ENCODE data around the gene CES3. TPM values are rescaled to one million over a fixed set of nuclear protein-coding genes. Genes with fewer than 3 reads are reported as not detected.

CES3 gene
- polyA plus RNA-seq, 1 donor from 2014 or later, result 1.8 TPM

GRCh38 chr16:66923247-66923731, 37.8 kb upstream of the CES3 start:
- Histone ChIP-seq H3F3A (ENCODE audit: insufficient read depth, low read length, poor library complexity, severe bottlenecking) (no peaks in the 10 kb centered on the region), H3K36me3 (ENCODE audit: insufficient read depth, low read length) (no peaks in the 10 kb centered on the region), H3K4me3 (ENCODE audit: low read length) (no peak overlapping the region), H2AFZ (ENCODE audit: low read depth, low read length) (no peak overlapping the region), H3K4me2 (ENCODE audit: low read length) (no peak overlapping the region), H3K79me2 (replicated peaks; ENCODE audit: insufficient read depth, low read length) (no peaks in the 10 kb centered on the region), H3K9me2 (ENCODE audit: insufficient read depth, low read length) (no peaks in the 10 kb centered on the region), H3K9ac (ENCODE audit: low read length) (no peak overlapping the region), H4K20me1 (ENCODE audit: insufficient read depth) (no peaks in the 10 kb centered on the region), H3K9me3 (ENCODE audit: low read length) (no peaks in the 10 kb centered on the region), H3K27ac (ENCODE audit: low read length) (no peak overlapping the region), H3K27me3 (ENCODE audit: insufficient read depth, low read depth, low read length) (peaks cover 35% of the 10 kb centered on the region)
- TF ChIP-seq RAD21 (conservative IDR thresholded peaks at IDR 0.05) (no peak), CTCF (IDR thresholded peaks at IDR 0.05; ENCODE audit: poor library complexity, severe bottlenecking) (no peak), REST (IDR thresholded peaks at IDR 0.05; ENCODE audit: borderline replicate concordance) (no peak), EZH2 (IDR thresholded peaks at IDR 0.05; ENCODE audit: borderline replicate concordance, insufficient read depth, low read length, poor library complexity, severe bottlenecking) (no peak), TAF1 (IDR thresholded peaks at IDR 0.05; ENCODE audit: low read depth) (no peak), EP300 (conservative IDR thresholded peaks at IDR 0.05; ENCODE audit: poor library complexity, severe bottlenecking) (no peak), MXI1 (conservative IDR thresholded peaks at IDR 0.05; ENCODE audit: poor library complexity, severe bottlenecking) (no peak), POLR2AphosphoS5 (IDR thresholded peaks at IDR 0.05) (no peak), SMC3 (conservative IDR thresholded peaks at IDR 0.05; ENCODE audit: poor library complexity) (no peak)

- Histone ChIP-seq H3K4me3 (ENCODE audit: low read length) (no peak overlapping the region), H3K36me3 (ENCODE audit: insufficient read depth, low read length) (no peaks in the 10 kb centered on the region), H4K20me1 (ENCODE audit: insufficient read depth) (no peaks in the 10 kb centered on the region), H3K27ac (ENCODE audit: low read length) (no peak overlapping the region), H3K4me2 (ENCODE audit: low read length) (no peak overlapping the region), H3K79me2 (replicated peaks; ENCODE audit: insufficient read depth, low read length) (no peaks in the 10 kb centered on the region), H3K9me2 (ENCODE audit: insufficient read depth, low read length) (no peaks in the 10 kb centered on the region), H3K9ac (ENCODE audit: low read length) (no peak overlapping the region), H3K9me3 (ENCODE audit: low read length) (no peaks in the 10 kb centered on the region), H3K27me3 (ENCODE audit: insufficient read depth, low read depth, low read length) (peaks cover 35% of the 10 kb centered on the region), H2AFZ (ENCODE audit: low read depth, low read length) (no peak overlapping the region), H3F3A (ENCODE audit: insufficient read depth, low read length, poor library complexity, severe bottlenecking) (no peaks in the 10 kb centered on the region)
- TF ChIP-seq RAD21 (conservative IDR thresholded peaks at IDR 0.05) (no peak), EP300 (conservative IDR thresholded peaks at IDR 0.05; ENCODE audit: poor library complexity, severe bottlenecking) (no peak), MXI1 (conservative IDR thresholded peaks at IDR 0.05; ENCODE audit: poor library complexity, severe bottlenecking) (no peak), TAF1 (IDR thresholded peaks at IDR 0.05; ENCODE audit: low read depth) (no peak), CTCF (IDR thresholded peaks at IDR 0.05; ENCODE audit: poor library complexity, severe bottlenecking) (no peak), SMC3 (conservative IDR thresholded peaks at IDR 0.05; ENCODE audit: poor library complexity) (no peak), POLR2AphosphoS5 (IDR thresholded peaks at IDR 0.05) (no peak), REST (IDR thresholded peaks at IDR 0.05; ENCODE audit: borderline replicate concordance) (no peak), EZH2 (IDR thresholded peaks at IDR 0.05; ENCODE audit: borderline replicate concordance, insufficient read depth, low read length, poor library complexity, severe bottlenecking) (no peak)
These were observed 37.2 kb upstream of the CES3 start for GRCh38 chr16:66923866-66924265.
